NCI-H748 (cell line): ENCODE data around the gene SULF2.
A peak's percentile ranks its signal among the peaks of the same experiment; 100 is the strongest.

Experiments used
- DNase-seq: peaks from one replicate; lab custom pipeline; 2025; ENCODE audit not compliant: unreplicated experiment; lab: John Stamatoyannopoulos, UW

Gene SULF2

DNA sequence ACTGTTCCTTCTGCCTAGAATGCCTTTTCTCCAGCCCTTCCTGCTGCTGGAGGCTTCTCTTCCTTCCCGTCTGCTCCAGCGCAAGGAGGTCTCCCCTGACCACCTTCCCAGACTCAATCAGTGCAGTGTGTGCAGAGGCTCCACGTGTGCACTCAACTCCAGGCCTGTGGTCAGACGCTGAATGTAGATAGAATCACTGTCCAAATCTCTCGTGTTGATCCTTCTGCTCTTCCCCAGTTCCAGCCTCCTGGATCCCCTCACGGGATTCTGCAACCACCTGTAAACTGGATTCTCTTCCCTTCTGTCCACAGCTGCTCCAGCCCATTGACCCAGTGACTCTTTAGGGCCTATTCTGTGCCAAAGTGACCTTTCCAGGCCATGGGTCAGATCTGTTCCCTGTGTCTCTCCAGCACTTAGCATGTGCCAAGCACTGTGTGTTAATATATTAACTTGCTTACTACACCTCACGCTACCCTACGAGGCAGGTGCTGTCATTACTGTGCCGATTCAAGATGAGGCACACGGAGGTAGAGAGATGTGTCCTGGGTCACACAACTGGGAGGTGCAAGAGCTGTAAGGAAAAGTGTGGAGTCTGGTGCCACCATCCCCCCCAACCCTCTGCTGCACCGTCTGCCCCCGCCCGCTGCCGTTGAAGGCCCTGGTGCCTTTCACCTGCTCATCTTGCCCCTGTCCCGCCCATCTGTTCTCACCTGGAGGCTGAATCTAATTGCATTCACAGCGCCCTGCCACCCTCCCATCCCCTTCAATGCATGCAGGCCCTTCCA is 112.2 kb downstream of the SULF2 start:
- peak; percentile 12 for DNase-seq

DNA sequence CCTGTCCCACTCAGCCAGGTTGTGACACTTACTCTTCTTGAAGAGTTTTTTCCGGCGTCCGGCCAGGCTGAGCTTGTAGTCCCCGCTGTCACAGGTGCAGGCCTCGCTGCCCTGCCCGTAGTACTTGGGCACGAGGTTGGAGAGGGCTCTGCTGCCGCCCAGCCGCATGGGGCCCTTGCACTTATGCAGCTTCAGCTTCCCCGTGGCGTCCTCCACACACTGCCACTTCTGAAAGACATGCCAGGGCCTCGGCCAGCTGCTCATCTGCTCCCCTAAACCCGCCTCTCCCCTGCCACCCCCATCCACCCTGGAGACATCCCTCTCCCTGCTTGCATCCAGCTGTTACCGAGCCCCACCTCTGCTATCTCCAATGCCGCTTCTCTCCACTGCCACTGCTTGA is 113.1 kb downstream of the SULF2 start:
- no peak for DNase-seq

DNA sequence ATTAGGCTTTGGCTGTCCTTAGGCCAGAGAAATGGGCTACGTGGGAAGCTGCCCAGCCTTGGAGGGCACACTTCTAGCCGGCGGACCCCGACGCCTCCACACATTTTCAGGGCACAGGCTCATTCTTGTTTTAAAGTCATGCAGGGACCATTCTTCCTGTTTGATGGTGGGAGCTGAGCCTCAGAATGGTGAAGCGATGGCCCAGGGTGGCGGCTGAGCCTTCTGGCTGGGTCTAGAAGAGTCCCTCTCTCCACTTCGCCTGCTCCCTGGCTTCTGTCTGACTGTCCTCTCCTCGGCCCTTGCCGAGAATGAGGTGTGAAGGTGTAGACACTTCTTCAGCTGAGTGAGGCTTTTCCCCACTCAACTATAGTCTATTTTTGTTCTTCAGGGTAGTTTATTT is 114.4 kb downstream of the SULF2 start:
- DNase-seq = no peak

DNA sequence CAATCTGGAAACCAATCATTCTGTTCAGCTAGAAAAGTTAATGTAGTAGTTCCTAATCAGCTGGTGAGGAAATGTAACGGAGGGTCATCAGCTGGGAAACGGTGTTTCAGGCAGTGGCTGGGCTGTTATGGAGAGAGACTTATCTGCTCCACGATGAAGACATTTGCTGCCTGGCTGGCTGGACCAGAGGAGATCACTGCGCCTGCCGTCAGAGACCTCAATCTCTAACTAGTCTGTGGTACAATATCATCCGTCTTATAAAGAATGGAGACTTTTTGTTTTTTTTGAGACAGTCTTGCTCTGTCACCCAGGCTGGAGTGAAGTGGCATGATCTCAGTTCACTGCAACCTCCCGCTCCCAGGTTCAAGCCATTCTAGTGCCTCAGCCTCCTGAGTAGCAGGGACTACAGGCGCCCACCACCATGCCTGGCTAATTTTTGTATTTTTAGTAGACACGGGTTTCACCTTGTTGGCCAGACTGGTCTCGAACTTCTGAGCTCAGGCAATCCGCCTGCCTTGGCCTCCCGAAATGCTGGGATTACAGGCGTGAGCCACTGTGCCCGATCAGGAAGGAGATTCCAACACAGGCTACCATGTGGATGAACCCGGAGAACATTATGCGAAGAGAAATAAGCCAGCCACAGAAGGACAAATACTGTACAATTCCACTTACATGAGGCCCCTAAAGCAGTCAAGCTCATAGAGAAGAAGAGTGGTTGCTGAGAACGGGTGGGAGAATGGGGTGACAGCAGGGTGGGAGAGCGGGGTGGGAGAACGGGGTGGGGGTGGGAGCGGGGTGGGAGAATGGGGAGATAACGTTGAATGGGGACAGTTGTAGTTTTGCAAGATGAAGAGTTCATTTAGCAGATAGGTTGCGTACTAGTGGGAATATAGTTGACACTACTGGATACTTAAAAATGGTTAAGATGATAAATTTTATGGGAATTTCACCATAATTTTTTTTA is 115.1 kb downstream of the SULF2 start:
- no peak for DNase-seq

DNA sequence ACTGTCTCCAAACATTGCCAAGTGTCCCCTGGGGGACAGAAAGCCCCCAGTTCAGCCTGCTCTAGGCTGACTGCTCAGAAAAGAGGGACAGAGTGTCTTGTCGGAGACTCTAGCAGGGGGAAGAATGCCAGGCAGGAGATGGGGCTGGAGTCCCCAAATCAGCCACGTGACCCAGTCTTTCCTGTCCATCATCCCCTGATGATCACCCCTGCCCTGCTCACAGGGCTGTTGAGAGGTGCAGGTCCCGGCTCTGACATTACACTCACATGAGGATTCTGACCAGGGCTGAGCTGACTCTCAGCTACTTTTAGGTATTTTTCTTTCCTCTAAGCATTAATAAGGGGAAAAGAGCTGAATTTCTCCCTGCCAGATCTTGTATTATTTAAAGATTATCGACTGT is 115.8 kb downstream of the SULF2 start:
- no peak for DNase-seq

DNA sequence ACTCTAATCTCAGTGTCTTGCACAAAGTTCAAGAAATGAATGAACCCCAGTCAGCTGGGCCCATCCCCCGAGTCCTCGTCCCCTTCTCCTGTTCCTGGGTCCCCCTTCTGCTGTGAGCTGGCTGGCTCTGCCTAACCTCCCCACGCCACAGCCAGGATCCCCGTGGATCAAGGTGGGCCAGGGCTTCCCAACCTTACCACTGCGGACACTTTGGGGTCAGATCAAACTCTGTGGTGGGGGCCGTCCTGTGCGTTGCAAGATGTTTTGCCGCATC is 116.2 kb downstream of the SULF2 start:
- DNase-seq = no peak

DNA sequence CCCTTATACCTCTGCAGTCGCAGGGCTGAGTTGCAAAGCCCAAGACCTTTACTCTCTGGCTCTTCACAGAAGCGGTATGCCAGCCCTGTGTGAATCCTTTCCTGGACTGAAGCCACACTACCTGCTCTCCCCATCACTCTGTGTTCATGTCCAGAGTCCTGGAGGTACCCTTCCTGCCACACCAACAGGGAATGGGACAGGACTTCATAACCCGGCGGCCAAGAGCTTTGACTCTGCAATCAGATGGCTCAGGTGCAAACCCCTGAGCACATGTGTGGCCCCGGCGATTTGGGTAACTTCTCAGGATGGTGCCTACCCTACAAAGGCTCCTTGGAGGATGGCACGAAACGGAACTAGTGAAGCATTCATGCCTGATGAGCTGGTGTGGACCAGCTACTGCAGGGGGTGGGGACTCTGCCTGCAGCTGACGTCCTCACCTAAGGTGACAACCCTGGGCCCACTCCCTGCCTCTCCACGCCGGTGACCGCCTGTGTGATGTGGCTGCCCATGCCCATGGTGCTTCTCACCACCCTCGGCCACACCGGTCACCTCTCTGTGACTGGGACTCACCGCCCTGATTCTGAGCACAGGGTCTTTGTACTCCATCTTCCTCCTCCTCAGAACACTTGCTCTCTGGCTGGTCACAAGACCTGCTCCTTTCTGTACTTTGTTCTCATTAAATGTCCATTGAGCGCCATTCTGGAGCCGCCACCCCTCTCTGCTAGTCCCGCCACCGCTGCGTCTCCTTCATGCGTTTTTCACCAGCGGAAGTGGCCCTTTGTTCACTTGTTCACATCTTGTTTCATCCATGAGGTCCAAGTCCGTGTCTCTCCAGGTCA is 116.7 kb downstream of the SULF2 start:
- no peak for DNase-seq

DNA sequence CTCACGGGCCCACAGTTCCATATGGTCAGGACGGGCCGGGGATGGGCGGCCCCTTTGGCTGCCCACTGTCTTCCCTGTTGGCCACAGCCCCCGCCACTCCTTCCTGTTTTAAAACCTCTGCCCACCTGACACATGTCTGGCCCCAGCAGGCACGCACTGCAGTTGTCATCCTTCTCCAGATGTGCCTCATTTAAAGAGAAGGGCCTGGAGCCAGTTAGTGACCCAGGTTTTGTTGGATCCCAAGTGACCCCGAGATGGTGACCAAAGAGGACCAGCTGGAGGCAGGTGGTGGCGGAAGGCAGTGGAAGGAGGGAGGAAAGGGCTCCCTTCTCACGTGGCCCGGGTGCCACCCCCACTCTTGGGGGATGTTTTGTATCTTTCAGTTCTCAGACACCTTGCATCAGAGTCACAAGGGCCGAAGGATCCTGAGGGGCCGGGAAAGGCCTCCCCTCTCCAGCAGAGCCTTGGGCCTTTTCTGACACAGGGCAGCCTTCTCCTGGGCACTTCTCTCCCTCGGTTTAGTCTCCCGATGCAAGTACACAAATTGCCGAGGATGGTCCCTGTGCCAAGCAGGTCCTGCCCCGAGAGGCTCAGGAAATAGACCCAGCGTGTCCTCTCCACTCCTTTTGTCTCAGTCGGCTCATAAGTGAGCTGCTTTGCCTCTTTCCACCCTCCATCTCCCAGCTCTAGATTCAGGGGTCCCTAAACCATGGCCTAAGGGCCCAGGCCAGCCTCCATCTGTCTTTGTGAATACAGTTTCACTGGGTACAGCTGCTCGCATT is 117.6 kb downstream of the SULF2 start:
- DNase-seq = no peak

DNA sequence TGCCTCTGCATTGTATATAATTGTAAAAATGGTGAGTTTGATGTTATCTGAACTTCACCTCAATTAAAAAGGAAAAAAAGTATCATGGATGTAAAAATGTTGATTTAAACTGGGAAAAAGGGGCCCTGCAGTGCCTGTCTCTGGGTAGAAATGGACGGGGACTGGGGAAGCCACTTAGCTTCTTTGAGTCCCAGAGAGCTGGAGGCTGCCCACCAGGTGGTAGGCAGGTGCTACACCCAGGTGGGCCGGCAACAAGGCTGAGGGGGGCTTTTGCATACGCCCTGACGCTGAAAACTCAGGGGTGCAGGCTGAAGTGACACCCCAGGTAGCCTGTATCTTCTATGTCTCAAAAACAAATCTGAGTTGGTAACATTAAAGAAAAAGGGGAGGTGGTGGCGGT is 118.2 kb downstream of the SULF2 start:
- DNase-seq = no peak

GRCh38 chr20:47666304-47666703 is 119.0 kb downstream of the SULF2 start:
- DNase-seq = no peak

DNA sequence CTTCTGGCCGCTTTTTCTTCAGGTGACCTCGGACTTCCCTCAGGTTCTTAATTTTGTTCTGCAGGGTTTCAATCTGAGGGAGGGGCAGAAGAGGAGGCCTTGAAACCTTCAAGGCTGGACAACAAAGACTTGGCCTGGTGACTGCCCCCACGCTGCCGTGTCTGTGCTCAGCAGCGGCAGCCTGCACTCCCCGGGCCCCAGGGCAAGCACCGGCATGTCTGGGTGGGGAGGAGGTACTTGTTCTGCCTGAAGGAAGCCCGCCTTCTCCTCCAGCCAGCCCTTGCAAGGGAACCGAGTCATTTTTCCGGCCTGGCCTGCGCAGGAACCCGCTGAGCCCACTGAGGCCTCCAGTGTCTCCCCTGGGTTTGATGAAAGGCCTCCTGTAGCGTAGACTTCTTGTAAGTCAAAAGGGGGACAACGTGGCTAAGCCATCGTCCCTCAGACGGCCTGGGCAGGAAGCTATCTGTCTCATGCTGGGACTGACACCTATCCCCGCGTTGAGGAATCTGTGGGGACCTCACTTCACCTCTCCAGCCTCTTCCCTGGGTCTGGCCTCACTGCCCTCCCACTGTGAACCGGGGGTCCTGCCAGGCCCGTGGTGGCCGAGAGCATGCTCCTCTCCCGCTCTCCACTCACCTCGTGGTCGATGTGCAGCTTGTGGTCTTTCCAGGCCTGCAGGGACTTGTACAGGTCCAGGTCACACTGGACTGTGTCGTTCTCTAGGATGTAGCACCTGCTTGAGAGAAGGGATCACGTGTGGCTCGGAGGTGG is 119.9 kb downstream of the SULF2 start:
- no peak for DNase-seq

- no peak for DNase-seq
Measured at GRCh38 chr20:47664744-47665143, 120.5 kb downstream of the SULF2 start.

DNA sequence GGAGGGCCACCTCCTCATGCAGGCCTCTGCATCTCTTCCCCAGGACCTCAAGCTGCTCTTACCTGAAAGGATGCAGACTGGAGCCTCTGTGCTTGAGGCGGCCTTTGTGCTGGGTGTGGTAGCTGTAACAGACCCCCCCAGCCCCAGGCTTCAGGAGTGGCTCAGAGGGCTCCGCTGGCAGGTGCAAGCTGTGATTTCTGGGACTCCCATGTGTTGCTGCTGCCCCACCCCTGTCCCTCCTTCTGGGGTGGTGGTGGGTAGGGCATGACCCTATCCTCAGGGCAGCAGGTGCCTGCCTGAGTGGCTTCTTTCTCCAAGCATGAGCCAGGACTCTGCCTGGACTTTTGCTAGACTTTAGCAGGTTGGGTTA is 121.2 kb downstream of the SULF2 start:
- DNase-seq = no peak

- DNase-seq = peak; percentile 50
Measured at GRCh38 chr20:47663354-47664067, 121.8 kb downstream of the SULF2 start.

GRCh38 chr20:47662483-47663353 is 122.6 kb downstream of the SULF2 start:
- DNase-seq = no peak

DNA sequence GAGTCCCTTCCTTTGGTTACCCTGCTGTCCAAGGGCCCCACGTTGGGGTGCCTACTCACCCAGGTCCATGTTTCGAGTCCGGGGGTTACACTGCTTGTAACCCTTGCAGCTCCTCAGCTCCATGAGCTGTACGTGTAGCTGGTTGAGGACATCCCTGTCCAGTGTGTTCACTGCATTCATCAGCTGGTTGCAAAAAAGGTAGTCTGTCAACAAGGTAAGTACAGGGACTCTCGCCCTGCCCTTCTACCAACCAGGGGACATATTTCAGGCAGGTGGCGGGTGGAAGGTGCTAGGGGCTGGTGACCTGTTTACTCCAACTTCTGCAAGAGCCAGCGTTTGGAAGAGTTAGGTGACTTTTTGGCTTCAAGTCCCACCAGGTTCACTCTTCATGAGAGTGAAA is 123.6 kb downstream of the SULF2 start:
- no peak for DNase-seq

GRCh38 chr20:47660983-47661700 is 124.1 kb downstream of the SULF2 start:
- DNase-seq = no peak

- no peak for DNase-seq
Measured at GRCh38 chr20:47660602-47660905, 124.7 kb downstream of the SULF2 start.
